HG03280 (cell line): Measurements from ENCODE around the gene FAM168A.

Experiments used
- ATAC-seq: cut with Tn5 transposase; IDR thresholded peaks from one replicate; pipeline ENCODE4 v1.9.1; 2021; ENCODE audit warnings: mild to moderate bottlenecking, moderate library complexity; ENCODE audit not compliant: unreplicated experiment

FAM168A gene, protein sequence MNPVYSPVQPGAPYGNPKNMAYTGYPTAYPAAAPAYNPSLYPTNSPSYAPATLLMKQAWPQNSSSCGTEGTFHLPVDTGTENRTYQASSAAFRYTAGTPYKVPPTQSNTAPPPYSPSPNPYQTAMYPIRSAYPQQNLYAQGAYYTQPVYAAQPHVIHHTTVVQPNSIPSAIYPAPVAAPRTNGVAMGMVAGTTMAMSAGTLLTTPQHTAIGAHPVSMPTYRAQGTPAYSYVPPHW

DNA sequence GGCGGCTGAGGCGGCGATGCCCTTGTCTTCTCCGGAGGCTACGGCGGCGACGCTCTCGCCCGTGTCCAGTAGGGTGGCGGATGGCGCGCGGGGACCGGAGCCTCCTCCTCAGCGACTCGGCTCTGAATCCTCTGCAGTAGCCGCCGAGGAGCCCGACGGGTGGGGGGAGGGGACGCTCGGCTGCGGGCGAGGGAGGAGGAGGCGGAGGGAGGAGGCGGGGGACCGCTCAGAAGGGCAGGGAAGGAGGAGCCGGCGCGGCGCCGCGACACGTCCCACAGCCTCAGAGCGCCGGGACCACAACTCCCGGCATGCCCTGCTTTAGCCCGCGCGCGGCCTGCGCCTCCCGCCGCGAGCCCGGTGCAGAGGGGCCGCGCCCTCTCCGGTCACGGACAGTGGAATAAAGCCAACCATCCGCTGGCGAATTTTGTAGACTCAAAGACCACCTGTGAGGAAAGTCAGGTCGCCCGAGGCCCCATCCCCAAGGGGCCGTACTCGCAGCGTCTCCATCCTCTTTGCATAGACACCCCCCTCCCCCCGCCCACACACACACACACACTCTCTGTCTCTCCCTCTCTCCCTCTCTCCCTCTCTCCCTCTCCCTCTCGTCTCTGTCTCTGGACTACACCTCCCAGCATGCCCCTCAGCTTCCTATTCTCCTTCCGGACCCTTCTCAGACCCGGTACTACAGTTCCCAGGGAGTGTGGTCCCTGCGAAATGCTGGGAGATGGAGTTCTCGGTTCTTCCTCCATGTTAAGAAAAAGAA lies at the start of gene FAM168A:
FAM168A (minus strand) TSS at position 157 of the 763 bp plus-strand sequence. CDS start 129,638 bp downstream, outside the sequence.
- ATAC-seq: peak; percentile 96

DNA sequence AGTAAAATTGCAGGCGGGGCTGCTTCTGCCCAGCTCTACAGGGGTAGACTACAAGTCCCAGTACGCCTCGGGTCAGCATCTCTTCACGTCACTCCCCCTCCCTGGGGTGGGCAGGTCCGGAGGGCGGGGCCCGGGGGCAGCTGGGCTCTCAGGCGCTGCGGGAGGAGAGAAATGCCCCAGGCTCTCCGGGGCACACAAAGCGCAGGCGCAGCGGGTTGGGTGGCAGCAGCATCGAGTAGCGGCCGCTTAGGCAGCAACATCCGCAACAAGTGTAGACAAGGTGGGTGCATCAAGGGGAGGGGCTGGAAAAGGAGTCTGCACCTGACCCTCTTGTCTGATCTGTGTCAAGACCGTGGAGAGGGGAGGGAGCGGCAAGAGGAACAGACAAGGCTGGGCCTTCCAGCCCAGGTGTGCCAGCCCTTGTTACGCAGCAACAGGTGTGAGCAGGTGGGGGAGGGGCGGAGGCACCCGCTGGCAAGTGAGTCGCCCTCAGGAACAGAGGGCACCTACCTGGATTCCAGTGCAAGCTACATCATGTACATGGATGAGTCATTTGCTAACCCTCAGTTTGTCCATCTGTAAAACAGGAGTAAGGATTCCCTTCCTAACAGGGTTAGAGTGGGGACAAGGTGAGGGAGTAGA lies 49.7 kb upstream of the FAM168A start:
- peak; percentile 93 for ATAC-seq

GRCh38 chr11:73645972-73646631 lies 48.2 kb upstream of the FAM168A start, which contains the start of gene PLEKHB1:
TSS of gene PLEKHB1 (plus strand) at chr11:73646581. CDS start at chr11:73646609, 28 bp downstream.
- ATAC-seq: no peak

- no peak for ATAC-seq
Observed at GRCh38 chr11:73645121-73645969, 47.4 kb upstream of the FAM168A start.

DNA sequence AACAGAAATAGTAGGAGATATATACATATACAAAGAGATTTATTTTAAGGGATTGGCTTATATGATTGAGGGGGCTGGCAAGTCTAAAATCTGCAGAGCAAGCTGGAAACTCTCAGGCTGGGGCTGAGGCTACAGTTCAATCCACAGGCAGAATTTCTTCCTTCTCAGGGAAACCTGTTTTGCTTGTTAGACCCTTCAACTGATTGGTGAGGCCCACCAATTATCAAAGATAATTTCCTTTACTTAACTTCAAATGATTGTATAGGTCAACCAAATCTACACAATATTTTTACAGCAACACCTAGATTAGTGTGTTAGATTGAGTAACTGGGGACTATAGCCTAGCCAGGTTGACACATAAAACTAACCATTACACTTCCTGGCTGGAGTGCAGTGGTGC lies 43.8 kb upstream of the FAM168A start:
- no peak for ATAC-seq

- no peak for ATAC-seq
Observed at GRCh38 chr11:73640592-73640991, 42.7 kb upstream of the FAM168A start.

DNA sequence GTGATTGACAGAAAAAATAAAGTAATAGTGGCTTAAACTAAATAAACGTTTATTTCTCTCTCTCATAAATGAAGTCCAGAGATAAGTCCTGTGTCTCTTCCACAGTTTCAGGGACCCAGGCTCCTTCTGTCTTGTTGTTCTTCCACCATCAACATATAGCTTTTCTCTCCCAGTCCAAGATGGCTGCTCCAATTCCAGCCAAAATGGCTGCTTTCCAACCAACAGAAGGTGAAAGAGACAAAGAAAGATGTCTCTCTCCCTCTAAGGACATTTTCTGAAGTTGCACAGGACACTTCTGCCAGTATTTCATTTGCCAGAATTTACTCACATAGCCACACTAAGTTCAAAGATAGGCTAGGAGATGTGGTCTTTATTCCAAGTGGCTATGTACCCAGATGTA lies 39.1 kb upstream of the FAM168A start:
- no peak for ATAC-seq

- ATAC-seq: no peak
Observed at GRCh38 chr11:73636249-73636648, 38.3 kb upstream of the FAM168A start.

DNA sequence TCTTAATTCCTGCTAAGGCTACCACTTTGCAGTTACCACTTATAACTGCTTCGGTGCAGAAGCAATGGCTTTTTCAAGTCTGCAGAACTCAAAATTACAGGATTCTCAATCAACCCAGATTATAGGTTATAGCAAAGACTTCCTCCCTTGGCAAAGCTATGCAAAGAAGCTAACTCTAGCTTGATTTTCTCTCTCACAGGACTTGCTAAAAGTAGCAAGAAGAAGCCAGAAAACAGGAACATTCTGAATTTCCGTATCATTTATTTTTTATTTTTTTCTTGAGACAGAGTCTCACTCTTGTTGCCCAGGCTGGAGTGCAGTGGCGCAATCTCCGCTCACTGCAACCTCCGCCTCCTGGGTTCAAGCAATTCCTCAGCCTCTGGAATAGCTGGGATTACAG lies 37.8 kb upstream of the FAM168A start:
- no peak for ATAC-seq

- no peak for ATAC-seq
Observed at GRCh38 chr11:73633999-73634398, 36.1 kb upstream of the FAM168A start.

GRCh38 chr11:73632996-73633395 lies 35.1 kb upstream of the FAM168A start:
- ATAC-seq: no peak

- ATAC-seq: no peak
Observed at GRCh38 chr11:73629907-73630306, 32.0 kb upstream of the FAM168A start.

DNA sequence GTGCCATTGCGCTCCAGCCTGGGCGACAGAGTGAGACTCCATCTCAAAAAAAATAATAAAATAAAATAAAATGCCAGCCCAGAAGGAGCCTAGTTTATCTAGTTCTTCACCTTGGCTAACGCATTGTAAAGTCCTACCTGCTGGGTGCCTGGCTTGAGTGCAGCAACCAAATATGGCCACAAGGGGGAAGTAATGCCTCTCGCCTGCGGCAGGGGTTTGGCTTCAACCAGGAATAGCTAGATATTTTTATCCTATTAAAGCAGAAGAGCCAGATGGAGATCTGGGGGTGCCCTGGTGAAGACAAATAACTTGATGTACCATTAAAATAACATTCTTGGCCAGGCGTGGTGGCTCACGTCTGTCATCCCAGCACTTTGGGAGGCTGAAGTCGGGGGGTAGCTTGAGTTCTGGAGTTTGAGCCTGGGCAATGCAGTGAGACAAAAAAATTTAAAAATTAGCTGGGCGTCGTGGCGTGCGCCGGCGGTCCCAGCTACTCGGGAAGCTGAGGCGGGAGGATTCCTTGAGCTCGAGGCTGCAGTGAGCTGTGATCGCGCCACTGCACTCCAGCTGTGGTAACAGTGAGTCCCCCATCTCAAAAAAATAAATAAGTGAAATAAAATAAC lies 27.9 kb upstream of the FAM168A start:
- no peak for ATAC-seq

GRCh38 chr11:73623686-73624085 lies 25.8 kb upstream of the FAM168A start:
- no peak for ATAC-seq

- no peak for ATAC-seq
Observed at GRCh38 chr11:73622926-73623593, 25.1 kb upstream of the FAM168A start.

- no peak for ATAC-seq
Observed at GRCh38 chr11:73614591-73614990, 16.7 kb upstream of the FAM168A start.

DNA sequence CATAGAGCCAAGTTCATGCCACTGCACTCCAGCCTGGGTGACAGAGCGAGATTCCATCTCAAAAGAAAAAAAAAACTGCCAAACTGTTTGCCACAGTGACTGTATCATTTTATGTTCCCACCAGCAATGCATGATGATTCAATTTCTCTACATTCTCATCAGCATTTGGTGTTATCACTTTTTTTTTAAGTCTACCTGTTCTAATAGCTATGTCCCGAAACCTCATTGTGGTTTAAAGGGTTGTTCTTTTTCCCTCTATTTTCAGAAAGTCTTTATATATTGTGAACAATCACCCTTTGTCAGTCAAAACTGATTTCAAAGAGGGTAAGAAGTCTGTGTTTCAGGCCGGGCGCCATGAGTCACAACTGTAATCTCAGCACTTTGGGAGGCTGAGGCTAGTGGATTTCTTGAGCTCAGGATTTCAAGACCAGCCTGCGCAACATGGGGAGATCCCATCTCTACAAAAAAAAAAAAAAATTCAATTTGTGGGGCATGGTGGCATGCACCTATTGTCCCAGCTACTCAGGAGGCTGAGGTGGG lies 14.8 kb upstream of the FAM168A start:
- ATAC-seq: no peak

GRCh38 chr11:73598719-73599379 lies 937 bp upstream of the FAM168A start:
- ATAC-seq: no peak
